ENCODE data around the gene SYT8.

- TF ChIP-seq CTCF (IDR thresholded peaks at IDR 0.05) (no peak), POLR2A (IDR thresholded peaks at IDR 0.05; ENCODE audit: low read depth) (no peak), POLR2AphosphoS5 (IDR thresholded peaks at IDR 0.05) (no peak)
These were observed 44.7 kb downstream of the SYT8 start for GRCh38 chr11:1879342-1879940.
